Omental fat pad (tissue), 4 donors: ENCODE measurements around the gene USP44. TPM values are rescaled to one million over a fixed set of nuclear protein-coding genes. Genes with fewer than 3 reads are reported as not detected.

Experiments used
- ATAC-seq: fragments of 150-250 bp; one replicate; pipeline ENCODE4 v1.9.1; 2016; ENCODE audit warnings: mild to moderate bottlenecking, moderate library complexity; ENCODE audit not compliant: low FRiP score
- DNase-seq: peaks from one replicate; pipeline ENCODE4 v3.0.0-alpha.2; 2019; ENCODE audit warnings: low spot score
- total RNA-seq, 4 donors: library from RNA; depleted of rRNA; stranded (reverse); fragments of >200 nt; gene quantifications; one replicate each; pipeline ENCODE4 v1.1.0, GENCODE V29; 2016
- TF ChIP-seq, protein P1 (sequence below), 3 donors: fragments of 450-650 bp; IDR thresholded peaks; one replicate each; pipeline ENCODE4 v1.5.1; 2016 to 2017; ENCODE audit warnings: antibody characterized with exemption in 3 of 3, mild to moderate bottlenecking in 3 of 3, moderate library complexity in 2 of 3

Gene USP44
- total RNA-seq, 4 donors from 2014 or later = 1.3 to 4.7 (median 4.0) TPM

DNA sequence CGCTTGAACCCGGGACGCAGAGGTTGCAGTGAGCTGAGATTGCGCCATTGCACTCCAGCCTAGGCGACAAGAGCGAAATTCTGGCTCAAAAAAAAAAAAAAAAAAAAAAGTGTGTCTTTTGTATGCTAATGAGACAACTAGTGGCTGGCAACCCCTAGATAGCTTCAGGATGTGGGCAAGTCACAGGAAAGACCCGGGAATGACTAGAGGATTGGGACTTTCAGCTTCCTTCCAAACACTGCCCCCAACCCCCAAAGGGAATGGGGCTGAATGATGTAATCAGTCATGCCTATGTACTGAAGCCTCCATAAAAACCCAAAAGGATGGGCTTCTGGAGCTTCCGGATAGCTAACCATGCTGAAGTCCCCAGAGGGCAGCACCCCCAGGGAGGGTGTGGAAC lies 28.6 kb downstream of the USP44 start:
- ATAC-seq (no peak), DNase-seq (no peak)
- TF ChIP-seq, protein P1, sequence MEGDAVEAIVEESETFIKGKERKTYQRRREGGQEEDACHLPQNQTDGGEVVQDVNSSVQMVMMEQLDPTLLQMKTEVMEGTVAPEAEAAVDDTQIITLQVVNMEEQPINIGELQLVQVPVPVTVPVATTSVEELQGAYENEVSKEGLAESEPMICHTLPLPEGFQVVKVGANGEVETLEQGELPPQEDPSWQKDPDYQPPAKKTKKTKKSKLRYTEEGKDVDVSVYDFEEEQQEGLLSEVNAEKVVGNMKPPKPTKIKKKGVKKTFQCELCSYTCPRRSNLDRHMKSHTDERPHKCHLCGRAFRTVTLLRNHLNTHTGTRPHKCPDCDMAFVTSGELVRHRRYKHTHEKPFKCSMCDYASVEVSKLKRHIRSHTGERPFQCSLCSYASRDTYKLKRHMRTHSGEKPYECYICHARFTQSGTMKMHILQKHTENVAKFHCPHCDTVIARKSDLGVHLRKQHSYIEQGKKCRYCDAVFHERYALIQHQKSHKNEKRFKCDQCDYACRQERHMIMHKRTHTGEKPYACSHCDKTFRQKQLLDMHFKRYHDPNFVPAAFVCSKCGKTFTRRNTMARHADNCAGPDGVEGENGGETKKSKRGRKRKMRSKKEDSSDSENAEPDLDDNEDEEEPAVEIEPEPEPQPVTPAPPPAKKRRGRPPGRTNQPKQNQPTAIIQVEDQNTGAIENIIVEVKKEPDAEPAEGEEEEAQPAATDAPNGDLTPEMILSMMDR (IDR thresholded peaks at IDR 0.05) = no peak

DNA sequence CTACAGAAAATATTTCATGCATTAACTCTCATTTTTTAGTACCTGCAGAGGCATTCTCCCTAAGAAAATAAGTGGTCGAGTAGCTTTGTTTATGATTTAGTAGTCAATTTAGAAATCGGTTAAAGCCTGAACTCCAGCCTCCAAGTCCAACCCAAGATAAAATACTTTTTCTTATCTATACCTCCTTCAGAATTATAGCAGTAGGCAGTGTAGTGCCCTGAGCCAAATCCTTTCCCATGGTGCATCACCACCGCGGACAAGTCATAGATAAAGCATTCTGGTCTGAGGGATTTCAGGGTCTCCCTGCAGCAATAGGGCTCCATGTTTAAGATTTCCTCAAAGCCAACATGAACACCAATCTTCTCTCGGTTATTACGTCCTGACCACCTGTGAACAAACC lies 30.5 kb downstream of the USP44 start:
- TF ChIP-seq, protein P1 (IDR thresholded peaks at IDR 0.05) = no peak
- DNase-seq (no peak), ATAC-seq (no peak)

DNA sequence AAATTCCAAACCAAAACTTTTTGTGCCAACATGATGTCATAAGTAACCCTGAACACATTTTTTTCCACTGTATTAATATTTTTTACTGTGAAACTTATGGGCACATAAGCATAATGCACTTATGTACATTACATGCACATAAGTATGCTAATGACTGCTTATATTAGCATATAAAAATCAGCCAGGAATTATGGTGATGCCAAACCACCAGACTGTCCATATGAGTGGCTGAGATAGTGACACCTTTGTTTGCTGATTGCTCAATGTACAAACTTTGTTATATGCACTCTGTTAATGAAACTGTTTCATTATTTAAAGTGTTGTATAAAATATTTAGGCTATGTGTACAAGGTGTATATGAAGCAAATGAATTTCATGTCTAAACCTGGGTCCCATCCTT lies 32.3 kb downstream of the USP44 start:
- DNase-seq (no peak), ATAC-seq (no peak)
- TF ChIP-seq, protein P1 (IDR thresholded peaks at IDR 0.05) = no peak

DNA sequence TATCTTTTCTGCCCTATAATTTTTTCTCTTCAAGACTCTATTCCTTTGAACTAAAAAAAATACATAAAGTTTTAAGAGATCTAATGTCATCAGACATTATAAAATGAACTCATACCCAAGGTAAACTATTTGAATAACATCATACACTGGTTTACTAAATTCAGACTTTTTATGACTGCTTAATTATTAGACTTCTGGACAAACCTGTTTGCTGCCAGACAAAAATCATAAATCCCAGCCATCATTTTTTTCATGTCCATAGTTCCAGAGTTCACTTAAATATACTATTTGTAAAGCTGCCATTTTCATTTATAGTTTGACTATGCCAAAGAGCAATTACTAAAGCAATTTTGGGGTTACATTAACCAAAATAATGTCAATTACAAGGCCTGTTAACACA lies 34.0 kb downstream of the USP44 start:
- ATAC-seq (no peak), DNase-seq (no peak)
- TF ChIP-seq, protein P1 (IDR thresholded peaks at IDR 0.05) = no peak

DNA sequence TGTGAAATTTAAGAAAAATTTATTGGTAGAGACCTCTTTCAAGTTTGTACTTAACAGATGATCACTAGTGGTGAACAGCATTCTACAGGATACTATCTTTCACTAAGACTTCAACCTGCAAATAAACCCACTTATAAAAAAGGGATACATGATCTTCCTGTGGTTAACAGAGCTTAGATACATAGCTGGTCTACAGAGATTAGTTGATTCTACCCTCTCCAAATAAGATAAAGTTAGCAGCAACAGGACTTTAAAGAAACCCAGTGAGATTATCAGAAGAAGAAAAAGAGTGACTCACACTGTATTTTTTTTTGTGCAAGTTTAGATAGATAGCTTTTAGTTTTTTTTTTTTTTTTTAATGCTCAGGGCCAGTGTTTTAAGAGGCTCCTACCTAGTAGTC lies 34.5 kb downstream of the USP44 start:
- no peak for DNase-seq
- TF ChIP-seq, protein P1 (IDR thresholded peaks at IDR 0.05) = no peak

DNA sequence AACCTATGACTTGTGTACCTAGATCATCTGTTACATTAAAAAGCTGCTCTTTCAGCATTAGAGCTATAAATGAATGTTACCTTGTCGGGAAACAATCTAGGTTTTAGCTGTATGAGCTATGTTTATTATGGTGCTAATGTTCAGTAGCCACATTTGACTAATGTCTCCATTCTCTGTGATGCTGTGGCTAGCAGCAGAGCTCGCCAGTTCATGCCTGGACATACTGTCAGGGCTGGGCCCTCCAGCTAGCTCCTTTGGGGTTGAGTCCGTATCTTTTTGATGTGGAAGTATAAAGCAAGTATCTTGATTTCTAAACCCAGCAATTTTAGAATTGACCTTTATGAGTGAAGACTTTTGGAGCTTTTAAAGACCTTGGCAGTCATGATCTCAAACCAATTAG lies 36.1 kb downstream of the USP44 start:
- TF ChIP-seq, protein P1 (IDR thresholded peaks at IDR 0.05) = no peak
- no peak for DNase-seq
- no peak for ATAC-seq

More for the DNA sequence above, 34.5 kb downstream of the USP44 start:
- ATAC-seq = no peak

DNA sequence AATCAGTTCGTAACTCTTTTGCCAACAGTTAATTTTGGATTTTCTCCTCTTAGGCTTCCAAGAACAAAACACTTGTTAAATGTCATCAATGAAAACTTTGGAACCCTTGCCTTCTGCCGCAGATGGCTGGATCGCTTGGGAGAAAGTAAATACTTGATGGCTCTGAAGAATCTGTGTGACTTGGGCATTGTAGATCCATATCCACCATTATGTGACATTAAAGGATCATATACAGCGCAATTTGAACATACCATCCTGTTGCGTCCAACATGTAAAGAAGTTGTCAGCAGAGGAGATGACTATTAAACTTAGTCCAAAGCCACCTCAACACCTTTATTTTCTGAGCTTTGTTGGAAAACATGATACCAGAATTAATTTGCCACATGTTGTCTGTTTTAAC lies 37.7 kb downstream of the USP44 start:
- no peak for DNase-seq
- ATAC-seq = no peak
- TF ChIP-seq, protein P1 (IDR thresholded peaks at IDR 0.05) = no peak
